BJ (cell line): ENCODE data around the gene CELF6. TPM values are rescaled to one million over a fixed set of nuclear protein-coding genes. Genes with fewer than 3 reads are reported as not detected.

Experiments used
- CTCF ChIA-PET: fragments of 350-600 bp; formaldehyde crosslinking; extraction: SDS; loops from one replicate; lab custom pipeline; 2021; ENCODE audit warnings: antibody characterized with exemption, inconsistent platforms; lab: Yijun Ruan, JAX
- POLR2A ChIA-PET: fragments of 300-600 bp; sonication (Branson Sonifier 250); formaldehyde crosslinking; extraction: SDS; loops from one replicate; lab custom pipeline; 2021; ENCODE audit warnings: antibody characterized with exemption; lab: Charles Lee
- DNase-seq: peaks from one replicate; pipeline ENCODE4 v3.0.0-alpha.2; 2011; ENCODE audit warnings: low read depth
- H3K27me3 ChIP-seq: 2 replicates; pipeline ENCODE4 v1.6.0; 2011; ENCODE audit warnings: low read length; ENCODE audit not compliant: control insufficient read depth, insufficient read depth
- H3K36me3 ChIP-seq: 2 replicates; pipeline ENCODE4 v1.5.1; 2011; ENCODE audit warnings: low read length; ENCODE audit not compliant: control insufficient read depth, insufficient read depth
- H3K4me3 ChIP-seq: 2 replicates; pipeline ENCODE4 v1.5.1; 2011; ENCODE audit warnings: low read depth, mild to moderate bottlenecking, control low read depth, low read length
- CTCF ChIP-seq: IDR thresholded peaks from 2 replicates; pipeline ENCODE4 v1.5.1; 2011; ENCODE audit warnings: low read depth, mild to moderate bottlenecking, control low read depth, inconsistent platforms, low read length, moderate library complexity; ENCODE audit not compliant: insufficient read depth
- polyA plus RNA-seq: library from polyadenylated mRNA; depleted of rRNA; stranded (reverse); fragments of >200 nt; gene quantifications from 2 replicates; pipeline ENCODE4 v1.2.3, GENCODE V29; 2011

CELF6 gene
- polyA plus RNA-seq, 1 experiment: 0.12 TPM

GRCh38 chr15:72242775-72243370 is 77.1 kb downstream of the CELF6 start:
- POLR2A ChIA-PET: no interaction called here
- H3K4me3 ChIP-seq: no peak overlapping the region
- CTCF ChIA-PET: interaction anchor here (1.1 kb wide), 1 partner anchor 31 kb away, joined by 4 read pairs; no protein-coding TSS in a partner anchor
- H3K36me3 ChIP-seq: peaks cover 12% of the 10 kb centered on the region
- DNase-seq: no peak
- no peaks in the 10 kb centered on the region for H3K27me3 ChIP-seq
- no peak for TF ChIP-seq CTCF

- no peak for TF ChIP-seq CTCF
- ChIA-PET POLR2A (no interaction called here), CTCF (interaction anchor here (0.7 to 2.8 kb wide), 3 partner anchors 12 to 168 kb away, joined by 3 to 14 read pairs (median 6); no protein-coding TSS in a partner anchor)
- DNase-seq: no peak
- H3K27me3 ChIP-seq: no peaks in the 10 kb centered on the region
- H3K36me3 ChIP-seq: peaks cover 11% of the 10 kb centered on the region
- no peak overlapping the region for H3K4me3 ChIP-seq
These were observed 80.3 kb downstream of the CELF6 start for GRCh38 chr15:72239652-72240051.

- POLR2A ChIA-PET: no interaction called here
- Histone ChIP-seq H3K4me3 (no peak overlapping the region), H3K36me3 (peaks cover 11% of the 10 kb centered on the region), H3K27me3 (no peaks in the 10 kb centered on the region)
- CTCF ChIA-PET: interaction anchor here (0.7 to 2.8 kb wide), 4 partner anchors 11 to 336 kb away, joined by 3 to 14 read pairs (median 4); no protein-coding TSS in a partner anchor
- no peak for DNase-seq
- no peak for TF ChIP-seq CTCF
These were observed 81.4 kb downstream of the CELF6 start for GRCh38 chr15:72238586-72238985.

- POLR2A ChIA-PET: no interaction called here
- DNase-seq: no peak
- CTCF ChIA-PET: interaction anchor here (0.6 to 2.8 kb wide), 3 partner anchors 11 to 39 kb away, joined by 3 to 14 read pairs (median 13); no protein-coding TSS in a partner anchor
- Histone ChIP-seq H3K27me3 (no peaks in the 10 kb centered on the region), H3K36me3 (peaks cover 9% of the 10 kb centered on the region), H3K4me3 (no peak overlapping the region)
- TF ChIP-seq CTCF: no peak
These were observed 82.1 kb downstream of the CELF6 start for GRCh38 chr15:72237853-72238224.

- Histone ChIP-seq H3K36me3 (peaks cover 9% of the 10 kb centered on the region), H3K4me3 (peak overlapping the region; percentile 34), H3K27me3 (no peaks in the 10 kb centered on the region)
- TF ChIP-seq CTCF: no peak
- ChIA-PET POLR2A (no interaction called here), CTCF (interaction anchor here (1.2 to 2.2 kb wide), 2 partner anchors 10 to 31 kb away, joined by 3 to 13 read pairs; no protein-coding TSS in a partner anchor)
- DNase-seq: peak; percentile 94
These were observed 82.7 kb downstream of the CELF6 start for GRCh38 chr15:72237029-72237852.
